ENCODE data around the gene MTRR. TPM values are rescaled to one million over a fixed set of nuclear protein-coding genes. Genes with fewer than 3 reads are reported as not detected.

The MTRR gene
- total and polyA plus RNA-seq, 2 donors (not counting 1 experiment from before 2014, with no cell fraction given): 25.5 to 67.8 TPM

GRCh38 chr5:7916171-7916804, 47.3 kb downstream of the MTRR start:
- Histone ChIP-seq H3K9ac (ENCODE audit: low read length) (no peak overlapping the region), H3K27ac (ENCODE audit: low read length in 2 of 2) (no peak overlapping the region), H3K4me2 (replicated peaks; ENCODE audit: low read depth, low read length, poor library complexity, severe bottlenecking) (no peak overlapping the region), H3K36me3 (replicated peaks in 1 of 2; ENCODE audit: control extremely low read depth in 1 of 2, control insufficient read depth in 1 of 2, extremely low read depth in 1 of 2, insufficient read depth in 2 of 2, low read length in 1 of 2) (no peaks in the 10 kb centered on the region), H2AFZ (ENCODE audit: insufficient read depth, low read depth, low read length, poor library complexity, severe bottlenecking) (no peak overlapping the region), H4K20me1 (ENCODE audit: control insufficient read depth, insufficient read depth, low read length, poor library complexity, severe bottlenecking) (no peaks in the 10 kb centered on the region), H3K27me3 (replicated peaks in 1 of 4; ENCODE audit: control extremely low read depth in 1 of 4, control insufficient read depth in 3 of 4, insufficient read depth in 4 of 4, low read length in 3 of 4) (no peaks in the 10 kb centered on the region), H3K79me2 (ENCODE audit: control insufficient read depth, insufficient read depth, low read length) (no peaks in the 10 kb centered on the region), H3K4me3 (ENCODE audit: control extremely low read depth in 1 of 5, extremely low read depth in 1 of 5, insufficient read depth in 1 of 5, low read depth in 2 of 5, low read length in 4 of 5) (no peak overlapping the region), H3K4me1 (ENCODE audit: control insufficient read depth in 2 of 2, insufficient read depth in 2 of 2, low read length in 2 of 2) (no peaks in the 10 kb centered on the region), H3K9me3 (ENCODE audit: control extremely low read depth in 1 of 3, control insufficient read depth in 2 of 3, insufficient read depth in 1 of 3, low read length in 2 of 3) (peaks cover 2 to 8% (median 8%) of the 10 kb centered on the region in 3 donors)
- no peak overlapping the region for H3K4me3 Mint-ChIP-seq
- intact Hi-C loops (cut with micrococcal nuclease): no loop called here
- H3K27ac Mint-ChIP-seq: no peak overlapping the region
- 88% methylated on average over 2 of the region's 6 CpGs for WGBS (ENCODE audit: insufficient coverage)
- POLR2A ChIA-PET: no interaction called here
- peaks cover 13% of the 10 kb centered on the region for H3K9me3 Mint-ChIP-seq (ENCODE audit: insufficient read depth)
- no peaks in the 10 kb centered on the region for H3K4me1 Mint-ChIP-seq
- CTCF ChIA-PET: interaction anchor here (1.1 kb wide), 1 partner anchor 41 kb away, joined by 3 read pairs; no protein-coding TSS in a partner anchor
- no peak for TF ChIP-seq EZH2 (IDR thresholded peaks at IDR 0.05; ENCODE audit: borderline replicate concordance, insufficient read depth, low read depth, low read length, poor library complexity, severe bottlenecking)
- no peak for TF ChIP-seq CTCF (IDR thresholded peaks at IDR 0.05)
- ATAC-seq (ENCODE audit: low read depth) (no peak), DNase-seq (no peak)
- no peaks in the 10 kb centered on the region for H3K27me3 Mint-ChIP-seq

Data from B cell (primary cell).